ENCODE measurements around the gene GPR87. TPM values are rescaled to one million over a fixed set of nuclear protein-coding genes. Genes with fewer than 3 reads are reported as not detected.

GPR87 gene
- total RNA-seq, 1 donor, result not detected

GRCh38 chr3:151330899-151331298, 14.3 kb upstream of the GPR87 start:
- Histone ChIP-seq H3K9me3 (ENCODE audit: low read depth, low read length) (no peaks in the 10 kb centered on the region), H3K27me3 (ENCODE audit: insufficient read depth, low read length) (no peaks in the 10 kb centered on the region)
- DNase-seq (ENCODE audit: insufficient read length, low spot score, missing footprints), result no peak

GRCh38 chr3:151330379-151330778, 13.8 kb upstream of the GPR87 start:
- no peak overlapping the region for H3K4me3 ChIP-seq (ENCODE audit: insufficient read depth, low read length)
- TF ChIP-seq CTCF (IDR thresholded peaks at IDR 0.05; ENCODE audit: extremely low read depth, low read depth, low read length), result no peak
- no peaks in the 10 kb centered on the region for H3K79me2 ChIP-seq (ENCODE audit: insufficient read depth, low read length)
- DNase-seq (ENCODE audit: insufficient read length, low spot score, missing footprints), result no peak
- no peaks in the 10 kb centered on the region for H3K36me3 ChIP-seq (ENCODE audit: insufficient read depth, low read length)
- no peaks in the 10 kb centered on the region for H3K4me1 ChIP-seq (ENCODE audit: insufficient read depth, low read length)
- no peaks in the 10 kb centered on the region for H3K9me3 ChIP-seq (ENCODE audit: low read depth, low read length)
- H2AFZ ChIP-seq (ENCODE audit: low read length), result no peak overlapping the region
- H3K27ac ChIP-seq (ENCODE audit: low read depth, low read length), result no peak overlapping the region
- no peak overlapping the region for H3K4me2 ChIP-seq (ENCODE audit: insufficient read depth, low read length)
- no peaks in the 10 kb centered on the region for H3K27me3 ChIP-seq (ENCODE audit: insufficient read depth, low read length)
- no peaks in the 10 kb centered on the region for H4K20me1 ChIP-seq (ENCODE audit: insufficient read depth, low read length)

More at GRCh38 chr3:151330899-151331298, 14.3 kb upstream of the GPR87 start:
- Histone ChIP-seq H3K4me2 (ENCODE audit: insufficient read depth, low read length) (no peak overlapping the region), H3K4me1 (ENCODE audit: insufficient read depth, low read length) (no peaks in the 10 kb centered on the region), H2AFZ (ENCODE audit: low read length) (no peak overlapping the region), H3K36me3 (ENCODE audit: insufficient read depth, low read length) (no peaks in the 10 kb centered on the region), H3K4me3 (ENCODE audit: insufficient read depth, low read length) (no peak overlapping the region), H3K27ac (ENCODE audit: low read depth, low read length) (no peak overlapping the region), H4K20me1 (ENCODE audit: insufficient read depth, low read length) (no peaks in the 10 kb centered on the region), H3K79me2 (ENCODE audit: insufficient read depth, low read length) (no peaks in the 10 kb centered on the region)
- TF ChIP-seq CTCF (IDR thresholded peaks at IDR 0.05; ENCODE audit: extremely low read depth, low read depth, low read length), result no peak

- H3K9me3 ChIP-seq (ENCODE audit: low read depth, low read length), result no peaks in the 10 kb centered on the region
- no peak for TF ChIP-seq CTCF (IDR thresholded peaks at IDR 0.05; ENCODE audit: extremely low read depth, low read depth, low read length)
- no peak for DNase-seq (ENCODE audit: insufficient read length, low spot score, missing footprints)
- peak within 1 kb of the TSS; percentile 28 for H2AFZ ChIP-seq (ENCODE audit: low read length)
- peak within 1 kb of the TSS; percentile 64 for H3K4me2 ChIP-seq (ENCODE audit: insufficient read depth, low read length)
- H3K4me1 ChIP-seq (ENCODE audit: insufficient read depth, low read length), result no peaks in the 10 kb centered on the region
- no peaks in the 10 kb centered on the region for H3K79me2 ChIP-seq (ENCODE audit: insufficient read depth, low read length)
- H4K20me1 ChIP-seq (ENCODE audit: insufficient read depth, low read length), result no peaks in the 10 kb centered on the region
- no peaks in the 10 kb centered on the region for H3K36me3 ChIP-seq (ENCODE audit: insufficient read depth, low read length)
- no peaks in the 10 kb centered on the region for H3K27me3 ChIP-seq (ENCODE audit: insufficient read depth, low read length)
- no peak within 1 kb of the TSS for H3K27ac ChIP-seq (ENCODE audit: low read depth, low read length)
- no peak within 1 kb of the TSS for H3K4me3 ChIP-seq (ENCODE audit: insufficient read depth, low read length)
These were observed 12.7 kb upstream of the GPR87 start, which contains the start of gene P2RY13 for GRCh38 chr3:151329363-151329762. Gene P2RY13 (minus strand): TSS chr3:151329549. CDS start chr3:151329528, 21 bp downstream.

- no peaks in the 10 kb centered on the region for H3K36me3 ChIP-seq (ENCODE audit: insufficient read depth, low read length)
- H3K79me2 ChIP-seq (ENCODE audit: insufficient read depth, low read length), result no peaks in the 10 kb centered on the region
- peak overlapping the region; percentile 28 for H2AFZ ChIP-seq (ENCODE audit: low read length)
- no peaks in the 10 kb centered on the region for H3K4me1 ChIP-seq (ENCODE audit: insufficient read depth, low read length)
- no peak for DNase-seq (ENCODE audit: insufficient read length, low spot score, missing footprints)
- no peak for TF ChIP-seq CTCF (IDR thresholded peaks at IDR 0.05; ENCODE audit: extremely low read depth, low read depth, low read length)
- no peaks in the 10 kb centered on the region for H3K9me3 ChIP-seq (ENCODE audit: low read depth, low read length)
- no peak overlapping the region for H3K27ac ChIP-seq (ENCODE audit: low read depth, low read length)
- no peaks in the 10 kb centered on the region for H4K20me1 ChIP-seq (ENCODE audit: insufficient read depth, low read length)
- H3K4me3 ChIP-seq (ENCODE audit: insufficient read depth, low read length), result no peak overlapping the region
- H3K27me3 ChIP-seq (ENCODE audit: insufficient read depth, low read length), result no peaks in the 10 kb centered on the region
- peak overlapping the region; percentile 64 for H3K4me2 ChIP-seq (ENCODE audit: insufficient read depth, low read length)
These were observed 11.8 kb upstream of the GPR87 start for GRCh38 chr3:151328298-151328995.
